HepG2 (cell line): ENCODE results near the gene METRN. TPM values are rescaled to one million over a fixed set of nuclear protein-coding genes. Genes with fewer than 3 reads are reported as not detected.

Experiments used
- ATAC-seq: fragments of 200-7000 bp; cut with Tn5 transposase; 3 replicates; pipeline ENCODE4 v1.9.1; 2020; ENCODE audit warnings: mild to moderate bottlenecking, moderate library complexity
- BruUV-seq: library from RNA; stranded (reverse); fragments of 400-500 nt; replicated peaks from 2 replicates; lab custom pipeline; 2021; lab: Mats Ljungman, UMichigan
- CTCF ChIA-PET: fragments of 300-600 bp; formaldehyde crosslinking; extraction: SDS; loops from one replicate; lab custom pipeline; 2021; ENCODE audit warnings: low total read pairs, inconsistent platforms, low intra/inter-chr PET ratio; lab: Yijun Ruan, JAX
- POLR2A ChIA-PET: fragments of 350-600 bp; sonication (Branson Sonifier 250); formaldehyde crosslinking; loops from one replicate; lab custom pipeline; 2020; ENCODE audit warnings: antibody characterized with exemption, inconsistent platforms; lab: Yijun Ruan, JAX
- DNase-seq: peaks from one replicate; pipeline ENCODE4 v3.0.0-alpha.2; 2015; ENCODE audit warnings: low spot score
- FAIRE-seq: peaks from 3 replicates; lab custom pipeline; 2011; peaks lifted over from hg19 to GRCh38; lab: Jason Lieb, UNC
- H2AFZ ChIP-seq: one replicate; pipeline ENCODE4 v1.6.1; 2011; ENCODE audit warnings: low read length, inconsistent platforms
- H3K27ac ChIP-seq: fragments of 300-600 bp; 3 replicates; pipeline ENCODE4 v1.8.0; 2011; ENCODE audit warnings: mixed run types, mild to moderate bottlenecking, mixed read lengths, low read length, inconsistent platforms; ENCODE audit not compliant: insufficient read depth; ENCODE audit errors: extremely low read length
- H3K27me3 ChIP-seq, 2 experiments: fragments of 200-600 bp in 1 of 2; 2 replicates in 1 of 2; 3 replicates in 1 of 2; pipeline versions ENCODE4 v1.6.0 to v1.8.0; 2011; ENCODE audit warnings: low read length in 2 of 2, mild to moderate bottlenecking in 2 of 2, moderate library complexity in 2 of 2, inconsistent platforms in 1 of 2; ENCODE audit not compliant: insufficient read depth in 2 of 2, control insufficient read depth in 1 of 2
- H3K36me3 ChIP-seq, 2 experiments: fragments of 200-600 bp in 1 of 2; replicated peaks in 1 of 2; 2 replicates in 1 of 2; 3 replicates in 1 of 2; pipeline versions ENCODE4 v1.5.1 to v1.8.0; 2011; ENCODE audit warnings: low read length in 2 of 2, inconsistent platforms in 1 of 2; ENCODE audit not compliant: insufficient read depth in 2 of 2, control insufficient read depth in 1 of 2
- H3K4me1 ChIP-seq: 2 replicates; pipeline ENCODE4 v1.5.1; 2012; ENCODE audit warnings: low read length, inconsistent platforms; ENCODE audit not compliant: insufficient read depth
- H3K4me2 ChIP-seq: 2 replicates; pipeline ENCODE4 v1.6.0; 2011; ENCODE audit warnings: low read depth, low read length, inconsistent platforms
- H3K4me3 ChIP-seq, 3 experiments: fragments of 200-600 bp in 1 of 3; sonication (generic), shearing (Covaris generic) in 1 of 3; replicated peaks in 1 of 3; 2 replicates each; pipeline ENCODE4 v1.5.1; 2011 to 2016; ENCODE audit warnings: low read length in 3 of 3, inconsistent platforms in 2 of 3, low read depth in 2 of 3, mild to moderate bottlenecking in 2 of 3, control low read depth in 1 of 3, mixed read lengths in 1 of 3; ENCODE audit not compliant: insufficient read depth in 1 of 3
- H3K79me2 ChIP-seq: one replicate; pipeline ENCODE4 v1.6.1; 2011; ENCODE audit warnings: low read length, inconsistent platforms; ENCODE audit not compliant: insufficient read depth
- H3K9ac ChIP-seq: 2 replicates; pipeline ENCODE4 v1.6.0; 2011; ENCODE audit warnings: mild to moderate bottlenecking, low read depth, low read length, inconsistent platforms; ENCODE audit not compliant: insufficient read depth
- H3K9me3 ChIP-seq: 2 replicates; pipeline ENCODE4 v1.5.1; 2012; ENCODE audit warnings: mild to moderate bottlenecking, low read length
- H4K20me1 ChIP-seq: 2 replicates; pipeline ENCODE4 v1.6.0; 2011; ENCODE audit warnings: inconsistent platforms, mild to moderate bottlenecking, low read length, moderate library complexity; ENCODE audit not compliant: insufficient read depth
- GMEB1 ChIP-seq: sonication (generic); formaldehyde crosslinking; IDR thresholded peaks from 2 replicates; pipeline ENCODE4 v1.5.1; 2020; ENCODE audit warnings: missing genetic modification reagents, mild to moderate bottlenecking, borderline replicate concordance
- IKZF5 ChIP-seq: IDR thresholded peaks from 2 replicates; pipeline ENCODE4 v1.6.1; 2018; ENCODE audit warnings: missing genetic modification reagents, mild to moderate bottlenecking, missing compliant biosample characterization
- ZBTB1 ChIP-seq: sonication (generic); formaldehyde crosslinking; IDR thresholded peaks from 2 replicates; pipeline ENCODE4 v1.4.0; 2020; ENCODE audit warnings: missing genetic modification reagents, borderline replicate concordance
- ZHX1 ChIP-seq: sonication (generic); formaldehyde crosslinking; IDR thresholded peaks from 2 replicates; pipeline ENCODE4 v1.8.1; 2022; ENCODE audit warnings: low read depth, mild to moderate bottlenecking, missing genetic modification reagents
- ZNF432 ChIP-seq: sonication (generic); formaldehyde crosslinking; IDR thresholded peaks from 2 replicates; pipeline ENCODE4 v1.5.0; 2020; ENCODE audit warnings: missing genetic modification reagents, mild to moderate bottlenecking, borderline replicate concordance
- ZNF7 ChIP-seq: IDR thresholded peaks from 2 replicates; pipeline ENCODE4 v1.6.1; 2016; ENCODE audit warnings: missing biosample characterization, missing genetic modification reagents
- ZZZ3 ChIP-seq: sonication (generic); formaldehyde crosslinking; IDR thresholded peaks from 2 replicates; pipeline ENCODE4 v1.4.0; 2020; ENCODE audit warnings: missing genetic modification reagents, mild to moderate bottlenecking, borderline replicate concordance
- WGBS: methylation state at CpG from one replicate; pipeline ENCODE4 v1.1.6; 2017; ENCODE audit warnings: low lambda C conversion rate; 5-methylcytosine and 5-hydroxymethylcytosine counted together
- in situ Hi-C: cut with HindIII; loops from 2 replicates; pipeline ENCODE4 v1.10.0; 2017; ENCODE audit warnings: low pct_unique_long_range_greater_than_20kb; ENCODE audit not compliant: extremely low pct_ligation_motif_present
- intact Hi-C: fragments of 100-400 bp; cut with micrococcal nuclease; formaldehyde crosslinking; loops from one replicate; pipeline ENCODE4 v1.10.0; 2022; ENCODE audit not compliant: unreplicated experiment
- polyA plus RNA-seq, 8 experiments: library from polyadenylated mRNA; depleted of rRNA in 3 of 8; stranded (reverse) in 7 of 8; unstranded in 1 of 8; fragments of >200 nt; fragmentation: Illumina TruSeq in 4 of 8; extraction: Trizol in 4 of 8; gene quantifications; 2 replicates each; pipeline versions ENCODE4 v1.2.1 to v1.2.3, GENCODE V29; 2011 to 2016; ENCODE audit warnings: low read depth in 4 of 8, missing spikeins in 1 of 8, mixed read lengths in 1 of 8; ENCODE audit not compliant: insufficient read depth in 1 of 8
- total RNA-seq, 5 experiments: library from RNA; depleted of rRNA; stranded (reverse); fragments of >200 nt; fragmentation: Illumina TruSeq; extraction: Trizol; gene quantifications; 2 replicates each; pipeline ENCODE4 v1.2.3, GENCODE V29; 2016; ENCODE audit warnings: low read depth in 1 of 5
- TF ChIP-seq, protein P1 (sequence below): sonication (generic); formaldehyde crosslinking; IDR thresholded peaks from 2 replicates; pipeline ENCODE4 v1.5.0; 2020; ENCODE audit warnings: mild to moderate bottlenecking, low read depth, missing genetic modification reagents, borderline replicate concordance
- TF ChIP-seq, protein P2 (sequence below): sonication (generic); formaldehyde crosslinking; IDR thresholded peaks from 2 replicates; pipeline ENCODE4 v1.4.0; 2020; ENCODE audit warnings: mild to moderate bottlenecking, low read depth, missing genetic modification reagents

The METRN gene
- total and polyA plus RNA-seq, 2 of the 13 experiments (the other 11 are each of a cell fraction or from before 2014, with no cell fraction given) = 25.5 to 46.1 TPM

DNA sequence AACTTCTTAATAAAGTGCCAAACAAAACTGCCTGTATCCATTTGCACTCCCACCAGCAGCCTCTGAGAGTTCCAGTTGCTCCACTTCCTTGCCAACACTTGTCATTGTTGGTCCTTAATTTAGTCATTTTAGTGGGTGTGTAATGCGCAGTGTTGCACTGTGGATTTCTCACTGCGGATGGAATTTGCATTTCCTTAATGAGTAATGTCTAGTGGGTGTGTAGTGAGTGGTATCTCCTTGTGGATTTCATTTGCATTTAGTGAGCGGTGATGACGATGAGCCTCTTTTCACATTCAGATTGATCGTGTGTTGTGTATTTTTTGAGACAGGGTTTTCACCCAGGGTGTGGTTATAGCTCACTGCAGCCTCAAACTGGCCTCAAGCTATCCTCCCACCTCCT is 41.5 kb downstream of the METRN start:
- H2AFZ ChIP-seq = no peak overlapping the region
- ATAC-seq = no peak
- ChIA-PET CTCF (no interaction called here), POLR2A (no interaction called here)
- no peaks in the 10 kb centered on the region for H3K36me3 ChIP-seq
- no peak overlapping the region for H3K27ac ChIP-seq
- H4K20me1 ChIP-seq = no peaks in the 10 kb centered on the region
- H3K27me3 ChIP-seq = peaks cover 7 to 38% of the 10 kb centered on the region in 2 experiments
- no peak for FAIRE-seq
- H3K4me3 ChIP-seq = no peak overlapping the region
- no peak overlapping the region for H3K9ac ChIP-seq
- H3K4me1 ChIP-seq = peaks cover 30% of the 10 kb centered on the region
- H3K79me2 ChIP-seq = no peaks in the 10 kb centered on the region
- BruUV-seq = no TSS peak
- no peaks in the 10 kb centered on the region for H3K9me3 ChIP-seq
- in situ Hi-C loops = no loop called here
- no peak overlapping the region for H3K4me2 ChIP-seq
- TF ChIP-seq ZNF7 (CRISPR knock-in tag) = peak; percentile 94
- no peak for TF ChIP-seq IKZF5 (CRISPR knock-in tag)
- DNase-seq = no peak
- intact Hi-C loops = no loop called here
- 79% methylated on average over 5 of the region's 5 CpGs for WGBS

GRCh38 chr16:759110-759910 is 44.4 kb downstream of the METRN start:
- DNase-seq = no peak
- Histone ChIP-seq H3K4me2 (no peak overlapping the region), H4K20me1 (no peaks in the 10 kb centered on the region), H3K36me3 (no peaks in the 10 kb centered on the region), H3K9ac (no peak overlapping the region)
- in situ Hi-C loops = no loop called here
- TF ChIP-seq, protein P1, sequence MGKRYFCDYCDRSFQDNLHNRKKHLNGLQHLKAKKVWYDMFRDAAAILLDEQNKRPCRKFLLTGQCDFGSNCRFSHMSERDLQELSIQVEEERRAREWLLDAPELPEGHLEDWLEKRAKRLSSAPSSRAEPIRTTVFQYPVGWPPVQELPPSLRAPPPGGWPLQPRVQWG = no peak
- TF ChIP-seq GMEB1 (CRISPR knock-in tag) = no peak
- no peak for TF ChIP-seq ZHX1 (CRISPR knock-in tag)
- TF ChIP-seq ZZZ3 (CRISPR knock-in tag) = no peak
- TF ChIP-seq ZNF432 (CRISPR knock-in tag) = no peak
- TF ChIP-seq ZBTB1 = no peak
- TF ChIP-seq, protein P2, sequence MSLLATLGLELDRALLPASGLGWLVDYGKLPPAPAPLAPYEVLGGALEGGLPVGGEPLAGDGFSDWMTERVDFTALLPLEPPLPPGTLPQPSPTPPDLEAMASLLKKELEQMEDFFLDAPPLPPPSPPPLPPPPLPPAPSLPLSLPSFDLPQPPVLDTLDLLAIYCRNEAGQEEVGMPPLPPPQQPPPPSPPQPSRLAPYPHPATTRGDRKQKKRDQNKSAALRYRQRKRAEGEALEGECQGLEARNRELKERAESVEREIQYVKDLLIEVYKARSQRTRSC (CRISPR knock-in tag) = no peak
- TF ChIP-seq, all 625 proteins: peak for 0
- Histone ChIP-seq H3K27ac (no peak overlapping the region), H2AFZ (no peak overlapping the region), H3K4me1 (peaks cover 32% of the 10 kb centered on the region), H3K79me2 (no peaks in the 10 kb centered on the region), H3K4me3 (no peak overlapping the region), H3K27me3 (peaks cover 3 to 18% of the 10 kb centered on the region in 2 experiments; a peak in 4 of 5 replicates), H3K9me3 (no peaks in the 10 kb centered on the region)
- ChIA-PET POLR2A (interaction anchor here (1.2 kb wide), 1 partner anchor 29 kb away, joined by 4 read pairs; the partner anchor contains the start of genes CHTF18 and RPUSD1), CTCF (no interaction called here)
- intact Hi-C loops = no loop called here
- ATAC-seq = no peak
- 61% methylated on average over 25 of the region's 34 CpGs for WGBS
- no TSS peak for BruUV-seq
- no peak for FAIRE-seq
